ENCODE measurements around the gene RREB1.

The RREB1 gene

GRCh38 chr6:7124636-7125035, 16.9 kb downstream of the RREB1 start:
- DNase-seq, result no peak

- no peak for DNase-seq
Observed at GRCh38 chr6:7125290-7125689, 17.5 kb downstream of the RREB1 start.

GRCh38 chr6:7126754-7127153, 19.0 kb downstream of the RREB1 start:
- no peak for DNase-seq

- no peak for DNase-seq
Observed at GRCh38 chr6:7127680-7128079, 19.9 kb downstream of the RREB1 start.

GRCh38 chr6:7129360-7129759, 21.6 kb downstream of the RREB1 start:
- DNase-seq, result peak in 2 of 6 experiments; percentile 19 to 36

- no peak for DNase-seq
Observed at GRCh38 chr6:7129784-7130569, 22.2 kb downstream of the RREB1 start.

- DNase-seq, result no peak
Observed at GRCh38 chr6:7131390-7131789, 23.6 kb downstream of the RREB1 start.

GRCh38 chr6:7132398-7133035, 24.8 kb downstream of the RREB1 start:
- DNase-seq, result peak in 2 of 6 experiments; percentile 9 to 18

GRCh38 chr6:7134999-7135745, 27.4 kb downstream of the RREB1 start:
- peak in 2 of 6 experiments; percentile 7 to 27 for DNase-seq

- no peak for DNase-seq
Observed at GRCh38 chr6:7135755-7136154, 28.0 kb downstream of the RREB1 start.

- no peak for DNase-seq
Observed at GRCh38 chr6:7136859-7137334, 29.1 kb downstream of the RREB1 start.

- DNase-seq, result peak; percentile 35 to 69 (median 48)
Observed at GRCh38 chr6:7137335-7138045, 29.7 kb downstream of the RREB1 start.

GRCh38 chr6:7138046-7138531, 30.3 kb downstream of the RREB1 start:
- no peak for DNase-seq

GRCh38 chr6:7138921-7139358, 31.2 kb downstream of the RREB1 start:
- DNase-seq, result peak; percentile 22 to 71 (median 62)

GRCh38 chr6:7139835-7140470, 32.2 kb downstream of the RREB1 start:
- DNase-seq, result peak in 1 of 6 experiments; percentile 27

- peak; percentile 65 to 89 (median 78) for DNase-seq
Observed at GRCh38 chr6:7140631-7141378, 33.0 kb downstream of the RREB1 start.

- DNase-seq, result no peak
Observed at GRCh38 chr6:7142228-7142801, 34.6 kb downstream of the RREB1 start.

- DNase-seq, result no peak
Observed at GRCh38 chr6:7142918-7143475, 35.2 kb downstream of the RREB1 start.

GRCh38 chr6:7143476-7143974, 35.8 kb downstream of the RREB1 start:
- DNase-seq, result peak in 1 of 6 experiments; percentile 10
